IMR-90 (cell line): ENCODE data around the gene NUP62CL. TPM values are rescaled to one million over a fixed set of nuclear protein-coding genes. Genes with fewer than 3 reads are reported as not detected.

Source experiments
- ATAC-seq: fragments of 200-7000 bp; cut with Tn5 transposase; 2 replicates; pipeline ENCODE4 v1.9.1; 2020; ENCODE audit warnings: low read depth, mild to moderate bottlenecking, moderate library complexity
- BruUV-seq: library from RNA; stranded (reverse); fragments of 400-500 nt; replicated peaks from 2 replicates; lab custom pipeline; 2021; lab: Mats Ljungman, UMichigan
- CTCF ChIA-PET: fragments of 300-600 bp; formaldehyde crosslinking; extraction: SDS; loops from one replicate; lab custom pipeline; 2021; ENCODE audit warnings: antibody characterized with exemption; lab: Yijun Ruan, JAX
- POLR2A ChIA-PET: fragments of 300-600 bp; sonication (Branson Sonifier 250); formaldehyde crosslinking; loops from one replicate; lab custom pipeline; 2022; ENCODE audit warnings: antibody characterized with exemption; ENCODE audit not compliant: unreplicated experiment; lab: Charles Lee
- DNase-seq: peaks from one replicate; pipeline ENCODE4 v3.0.0; 2013
- H2AFZ ChIP-seq: replicated peaks from 2 replicates; pipeline ENCODE3; 2013; ENCODE audit warnings: low read length, mild to moderate bottlenecking; ENCODE audit not compliant: poor library complexity
- H2AK5ac ChIP-seq: 2 replicates; pipeline ENCODE4 v1.6.1; 2013; ENCODE audit warnings: low read depth, low read length, inconsistent platforms
- H2AK9ac ChIP-seq: replicated peaks from 2 replicates; pipeline ENCODE3; 2013; ENCODE audit warnings: mild to moderate bottlenecking, low read depth, low read length, moderate library complexity; ENCODE audit not compliant: poor library complexity
- H2BK120ac ChIP-seq: 2 replicates; pipeline ENCODE4 v1.6.1; 2013; ENCODE audit warnings: low read depth, low read length, inconsistent platforms
- H2BK15ac ChIP-seq: 3 replicates; pipeline ENCODE4 v1.6.1; 2013; ENCODE audit warnings: low read depth, low read length, inconsistent platforms
- H2BK20ac ChIP-seq: 2 replicates; pipeline ENCODE4 v1.6.1; 2013; ENCODE audit warnings: low read depth, mild to moderate bottlenecking, inconsistent platforms, low read length, moderate library complexity
- H2BK5ac ChIP-seq: 2 replicates; pipeline ENCODE4 v1.6.1; 2013; ENCODE audit warnings: mild to moderate bottlenecking, low read depth, low read length, inconsistent platforms; ENCODE audit not compliant: poor library complexity, severe bottlenecking
- H3K14ac ChIP-seq: replicated peaks from 2 replicates; pipeline ENCODE4 v1.6.1; 2013; ENCODE audit warnings: low read depth, low read length, inconsistent platforms
- H3K18ac ChIP-seq: 2 replicates; pipeline ENCODE4 v1.6.1; 2013; ENCODE audit warnings: low read depth, low read length, control low read depth
- H3K23ac ChIP-seq: 2 replicates; pipeline ENCODE4 v1.6.1; 2013; ENCODE audit warnings: low read depth, low read length, inconsistent platforms
- H3K27ac ChIP-seq: 2 replicates; pipeline ENCODE4 v1.5.1; 2013; ENCODE audit warnings: mild to moderate bottlenecking, control low read depth, low read length; ENCODE audit not compliant: insufficient read depth
- H3K27me3 ChIP-seq: 2 replicates; pipeline ENCODE4 v1.6.1; 2013; ENCODE audit warnings: low read length; ENCODE audit not compliant: control insufficient read depth, insufficient read depth
- H3K36me3 ChIP-seq: 2 replicates; pipeline ENCODE4 v1.6.1; 2013; ENCODE audit warnings: low read length, mixed read lengths; ENCODE audit not compliant: control insufficient read depth, insufficient read depth
- H3K4ac ChIP-seq: 2 replicates; pipeline ENCODE4 v1.6.1; 2013; ENCODE audit warnings: low read depth, low read length, inconsistent platforms
- H3K4me1 ChIP-seq: 2 replicates; pipeline ENCODE4 v1.6.1; 2013; ENCODE audit warnings: low read length, mixed read lengths; ENCODE audit not compliant: control insufficient read depth, insufficient read depth
- H3K4me2 ChIP-seq: 2 replicates; pipeline ENCODE4 v1.6.1; 2013; ENCODE audit warnings: low read depth, mild to moderate bottlenecking, control low read depth, low read length, moderate library complexity
- H3K4me3 ChIP-seq: 2 replicates; pipeline ENCODE4 v1.5.1; 2013; ENCODE audit warnings: low read depth, mild to moderate bottlenecking, control low read depth, low read length, moderate library complexity; ENCODE audit not compliant: insufficient read depth
- H3K56ac ChIP-seq: 2 replicates; pipeline ENCODE4 v1.6.1; 2013; ENCODE audit warnings: low read length, inconsistent platforms; ENCODE audit not compliant: insufficient read depth; ENCODE audit errors: extremely low read depth
- H3K79me1 ChIP-seq, 2 experiments: 2 replicates each; pipeline ENCODE4 v1.6.1; 2013; ENCODE audit warnings: low read length in 2 of 2, inconsistent platforms in 1 of 2, low read depth in 1 of 2
- H3K9ac ChIP-seq: 2 replicates; pipeline ENCODE4 v1.6.1; 2013; ENCODE audit warnings: low read depth, low read length, control low read depth
- H3K9me1 ChIP-seq: 2 replicates; pipeline ENCODE4 v1.6.1; 2013; ENCODE audit warnings: low read length, inconsistent platforms; ENCODE audit not compliant: insufficient read depth
- H3K9me3 ChIP-seq: 2 replicates; pipeline ENCODE4 v1.6.1; 2013; ENCODE audit warnings: low read length; ENCODE audit not compliant: control insufficient read depth, insufficient read depth
- H4K20me1 ChIP-seq: 2 replicates; pipeline ENCODE4 v1.6.1; 2013; ENCODE audit warnings: low read length, inconsistent platforms; ENCODE audit not compliant: insufficient read depth
- H4K5ac ChIP-seq: 2 replicates; pipeline ENCODE4 v1.6.1; 2013; ENCODE audit warnings: mild to moderate bottlenecking, low read depth, low read length, control low read depth
- H4K8ac ChIP-seq, 2 experiments: 2 replicates each; pipeline ENCODE4 v1.6.1; 2013; ENCODE audit warnings: low read depth in 2 of 2, low read length in 2 of 2, control low read depth in 1 of 2, inconsistent platforms in 1 of 2
- H4K91ac ChIP-seq: 2 replicates; pipeline ENCODE4 v1.6.1; 2013; ENCODE audit warnings: low read depth, low read length, inconsistent platforms; ENCODE audit not compliant: insufficient read depth
- CTCF ChIP-seq: conservative IDR thresholded peaks from 2 replicates; pipeline ENCODE4 v1.5.1; 2012; ENCODE audit warnings: mild to moderate bottlenecking, low read depth, low read length, improper control_type of control experiment
- MAZ ChIP-seq: IDR thresholded peaks from 2 replicates; pipeline ENCODE4 v1.6.1; 2012; ENCODE audit warnings: low read depth, mild to moderate bottlenecking, low read length, improper control_type of control experiment, moderate library complexity, borderline replicate concordance
- WGBS, 2 experiments: methylation state at CpG; one replicate each; pipeline versions ENCODE4 v1.1.5 to v1.1.7; 2013; ENCODE audit warnings: missing lambda C conversion rate in 2 of 2; ENCODE audit not compliant: insufficient read length in 1 of 2; ENCODE audit errors: extremely low coverage in 2 of 2; 5-methylcytosine and 5-hydroxymethylcytosine counted together
- dilution Hi-C: fragments of 300-500 bp; cut with HindIII; formaldehyde crosslinking; loops from one replicate; pipeline ENCODE4 v1.14.3; 2018; ENCODE audit warnings: low sequenced_read_pairs; ENCODE audit not compliant: unreplicated experiment
- in situ Hi-C: fragments of 300-500 bp; cut with MboI; formaldehyde crosslinking; loops from 3 replicates; pipeline ENCODE4 v1.14.3; 2019; ENCODE audit warnings: low sequenced_read_pairs, inconsistent platforms, mixed read lengths
- intact Hi-C: fragments of 100-400 bp; cut with micrococcal nuclease; formaldehyde crosslinking; loops from 2 replicates; pipeline ENCODE4 v1.10.0; 2022
- polyA plus RNA-seq, 3 experiments: library from polyadenylated mRNA; depleted of rRNA; stranded (reverse); fragments of >200 nt; gene quantifications; 2 replicates each; pipeline ENCODE4 v1.2.3, GENCODE V29; 2012; ENCODE audit warnings: low replicate concordance in 1 of 3
- total RNA-seq: library from RNA; depleted of rRNA; stranded (reverse); fragments of >200 nt; gene quantifications from 2 replicates; pipeline ENCODE4 v1.2.3, GENCODE V29; 2012

The NUP62CL gene
- total and polyA plus RNA-seq, 2 of the 4 experiments (the other 2 are of a cell fraction): not detected

- Histone ChIP-seq H3K56ac (no peak overlapping the region), H3K23ac (no peak overlapping the region), H2AFZ (no peak overlapping the region), H3K27ac (no peak overlapping the region), H3K4ac (no peak overlapping the region), H3K79me1 (peaks cover 0 to 7% of the 10 kb centered on the region in 2 experiments; a peak in 1 of 4 replicates), H3K14ac (no peak overlapping the region), H4K5ac (no peak overlapping the region), H2AK5ac (no peak overlapping the region), H2BK15ac (no peak overlapping the region), H3K4me2 (no peak overlapping the region), H2BK120ac (no peak overlapping the region), H3K4me1 (no peaks in the 10 kb centered on the region), H3K4me3 (no peak overlapping the region), H4K8ac (no peak overlapping the region), H3K27me3 (no peaks in the 10 kb centered on the region), H3K9ac (no peak overlapping the region), H3K18ac (no peak overlapping the region), H2BK5ac (no peak overlapping the region), H2BK20ac (no peak overlapping the region), H3K9me3 (no peaks in the 10 kb centered on the region), H4K20me1 (no peaks in the 10 kb centered on the region), H4K91ac (no peak overlapping the region), H3K9me1 (no peaks in the 10 kb centered on the region), H2AK9ac (no peak overlapping the region), H3K36me3 (no peaks in the 10 kb centered on the region)
- 0 out of 2 replicates have a peak, but pooled peaks have one; percentile 11 for TF ChIP-seq CTCF
- no peak for TF ChIP-seq MAZ
- no peak for ATAC-seq
- no TSS peak for BruUV-seq
- dilution Hi-C loops (no loop called here), in situ Hi-C loops (no loop called here), intact Hi-C loops (no loop called here)
- POLR2A ChIA-PET: no interaction called here
- DNase-seq: peak; percentile 7
- no CpG with 5 or more reads among the region's 1 CpG for WGBS, 2 experiments
- CTCF ChIA-PET: no interaction called here
Measured at GRCh38 chrX:107102980-107103379, 103.3 kb downstream of the NUP62CL start.
